GM12878 (cell line): Measurements from ENCODE around the gene RBM44. TPM values are rescaled to one million over a fixed set of nuclear protein-coding genes. Genes with fewer than 3 reads are reported as not detected.

Experiments used
- ATAC-seq: fragments of 200-7000 bp; cut with Tn5 transposase; 3 replicates; pipeline ENCODE4 v1.9.1; 2020; ENCODE audit warnings: mild to moderate bottlenecking, moderate library complexity
- BruUV-seq: library from RNA; stranded (reverse); fragments of 400-500 nt; replicated peaks from 2 replicates; lab custom pipeline; 2021; lab: Mats Ljungman, UMichigan
- CTCF ChIA-PET: fragments of 300-600 bp; sonication (Branson Sonifier 250); formaldehyde crosslinking; extraction: SDS; loops from one replicate; lab custom pipeline; 2021; ENCODE audit warnings: inconsistent platforms; lab: Yijun Ruan, JAX
- POLR2A ChIA-PET: fragments of 350-600 bp; formaldehyde crosslinking; extraction: SDS; loops from one replicate; lab custom pipeline; 2021; ENCODE audit warnings: inconsistent platforms; lab: Charles Lee
- RAD21 ChIA-PET: fragments of 300-600 bp; sonication (Branson Sonifier 250); formaldehyde crosslinking; loops from one replicate; lab custom pipeline; 2023; ENCODE audit warnings: antibody characterized with exemption; ENCODE audit not compliant: unreplicated experiment; lab: Charles Lee
- SMC1A ChIA-PET: fragments of 300-600 bp; sonication (Branson Sonifier 250); formaldehyde crosslinking; loops from one replicate; lab custom pipeline; 2023; ENCODE audit not compliant: unreplicated experiment, uncharacterized antibody; lab: Charles Lee
- DNase-seq: peaks from one replicate; pipeline ENCODE4 v3.0.0-alpha.2; 2011; ENCODE audit warnings: low read depth, low spot score
- FAIRE-seq: peaks from 3 replicates; lab custom pipeline; 2011; peaks lifted over from hg19 to GRCh38; lab: Jason Lieb, UNC
- H2AFZ ChIP-seq: 2 replicates; pipeline ENCODE4 v1.6.0; 2011; ENCODE audit warnings: low read depth, low read length, control low read depth; ENCODE audit not compliant: control insufficient read depth
- H3K27ac ChIP-seq: 2 replicates; pipeline ENCODE4 v1.5.1; 2011; ENCODE audit warnings: control low read depth; ENCODE audit not compliant: control insufficient read depth, insufficient read depth
- H3K27me3 ChIP-seq, 2 experiments: replicated peaks in 1 of 2; 2 replicates each; pipeline versions ENCODE4 v1.6.0 to v1.6.1; 2011; ENCODE audit warnings: low read length in 1 of 2; ENCODE audit not compliant: control insufficient read depth in 2 of 2, insufficient read depth in 2 of 2
- H3K36me3 ChIP-seq, 2 experiments: 2 replicates each; pipeline ENCODE4 v1.5.1; 2011; ENCODE audit warnings: low read length in 1 of 2; ENCODE audit not compliant: control insufficient read depth in 2 of 2, insufficient read depth in 2 of 2
- H3K4me1 ChIP-seq: 2 replicates; pipeline ENCODE4 v1.6.1; 2011; ENCODE audit warnings: mild to moderate bottlenecking, low read length, moderate library complexity, mixed read lengths; ENCODE audit not compliant: control insufficient read depth, insufficient read depth
- H3K4me2 ChIP-seq: 2 replicates; pipeline ENCODE4 v1.6.0; 2011; ENCODE audit warnings: control low read depth; ENCODE audit not compliant: control insufficient read depth, insufficient read depth
- H3K4me3 ChIP-seq: fragments of 200-600 bp; sonication (generic); 2 replicates; pipeline ENCODE4 v1.5.1; 2016
- H3K79me2 ChIP-seq: 2 replicates; pipeline ENCODE4 v1.6.0; 2011; ENCODE audit warnings: low read length; ENCODE audit not compliant: control insufficient read depth, insufficient read depth
- H3K9ac ChIP-seq: 2 replicates; pipeline ENCODE4 v1.8.0; 2011; ENCODE audit warnings: low read length, control low read depth, mixed read lengths; ENCODE audit not compliant: control insufficient read depth, insufficient read depth
- H3K9me3 ChIP-seq: replicated peaks from 3 replicates; pipeline ENCODE4 v1.5.1; 2011; ENCODE audit warnings: mild to moderate bottlenecking, low read length; ENCODE audit not compliant: control insufficient read depth, insufficient read depth
- H4K20me1 ChIP-seq: 2 replicates; pipeline ENCODE4 v1.6.0; 2011; ENCODE audit not compliant: control insufficient read depth, insufficient read depth
- ATF3 ChIP-seq: IDR thresholded peaks from 2 replicates; pipeline ENCODE4 v1.6.1; 2011; ENCODE audit warnings: low read depth, mild to moderate bottlenecking, low read length, moderate library complexity, borderline replicate concordance; ENCODE audit errors: extremely low read depth
- BRCA1 ChIP-seq: IDR thresholded peaks from 2 replicates; pipeline ENCODE4 v1.6.1; 2011; ENCODE audit warnings: low read depth, low read length, improper control_type of control experiment
- CBX5 ChIP-seq: sonication (generic); IDR thresholded peaks from 2 replicates; pipeline ENCODE4 v1.6.1; 2016; ENCODE audit warnings: low read depth, moderate library complexity, mild to moderate bottlenecking, inconsistent platforms
- HDAC2 ChIP-seq: fragments of 200-600 bp; sonication (generic); IDR thresholded peaks from 2 replicates; pipeline ENCODE4 v1.6.1; 2017
- IRF4 ChIP-seq: IDR thresholded peaks from 2 replicates; pipeline ENCODE4 v1.6.1; 2011; ENCODE audit warnings: low read depth, low read length
- NR2F1 ChIP-seq: fragments of 450-650 bp; conservative IDR thresholded peaks from 2 replicates; pipeline ENCODE4 v1.6.1; 2017; ENCODE audit warnings: mild to moderate bottlenecking
- PML ChIP-seq: IDR thresholded peaks from 2 replicates; pipeline ENCODE4 v1.6.1; 2012; ENCODE audit warnings: low read length, inconsistent platforms
- SKIL ChIP-seq: fragments of 450-650 bp; IDR thresholded peaks from 2 replicates; pipeline ENCODE4 v1.6.1; 2017; ENCODE audit warnings: mild to moderate bottlenecking, low read depth, inconsistent platforms; ENCODE audit not compliant: poor library complexity, severe bottlenecking
- TCF7 ChIP-seq: IDR thresholded peaks from 2 replicates; pipeline ENCODE4 v1.6.1; 2014; ENCODE audit warnings: antibody characterized with exemption, borderline replicate concordance
- USF1 ChIP-seq: IDR thresholded peaks from 2 replicates; pipeline ENCODE4 v1.6.1; 2011; ENCODE audit warnings: borderline replicate concordance, low read depth, mild to moderate bottlenecking, moderate library complexity, mixed read lengths, low read length; ENCODE audit not compliant: insufficient read depth; ENCODE audit errors: extremely low read length
- YY1 ChIP-seq: IDR thresholded peaks from 2 replicates; pipeline ENCODE4 v1.6.1; 2011; ENCODE audit warnings: low read depth, mild to moderate bottlenecking, low read length
- ZNF622 ChIP-seq: fragments of 450-650 bp; IDR thresholded peaks from 2 replicates; pipeline ENCODE4 v1.6.1; 2017; ENCODE audit warnings: mild to moderate bottlenecking, inconsistent platforms
- WGBS: methylation state at CpG from one replicate; pipeline ENCODE4 v1.1.6; 2016; ENCODE audit warnings: low lambda C conversion rate; ENCODE audit not compliant: insufficient replicate concordance, insufficient coverage; ENCODE audit errors: missing lambda C conversion rate; 5-methylcytosine and 5-hydroxymethylcytosine counted together
- in situ Hi-C: fragments of 300-500 bp; cut with MboI; formaldehyde crosslinking; loops from 9 replicates; pipeline ENCODE4 v1.14.3; 2018; ENCODE audit warnings: mixed read lengths
- intact Hi-C: fragments of 100-400 bp; cut with micrococcal nuclease; formaldehyde crosslinking; loops from one replicate; pipeline ENCODE4 v1.14.2; 2022; ENCODE audit not compliant: unreplicated experiment
- polyA plus RNA-seq, 11 experiments: library from polyadenylated mRNA; depleted of rRNA in 4 of 11; unstranded in 6 of 11; stranded (reverse) in 5 of 11; fragments of >200 nt; fragmentation: Nextera tagmentation in 4 of 11; fragmentation: Illumina TruSeq in 1 of 11; extraction: Ambion mirVana in 4 of 11; extraction: Trizol in 1 of 11; gene quantifications; 1 replicate in 1 of 11; 2 replicates in 10 of 11; pipeline versions ENCODE4 v1.2.1 to v1.2.3, GENCODE V29; 2011 to 2016; ENCODE audit warnings: inconsistent platforms in 2 of 11, missing spikeins in 2 of 11, low read depth in 1 of 11
- total RNA-seq, 4 experiments: library from RNA; depleted of rRNA in 3 of 4; stranded (reverse); fragments of >200 nt in 3 of 4; fragmentation: Illumina TruSeq in 1 of 4; extraction: Trizol in 1 of 4; gene quantifications; 2 replicates each; pipeline versions ENCODE4 v1.2.1 to v1.2.3, GENCODE V29; 2013 to 2021

Gene RBM44
- total and polyA plus RNA-seq, 10 of the 15 experiments (the other 5 are each of a cell fraction or from before 2014, with no cell fraction given) = 0.14 to 1.4 (median 0.62) TPM; not detected in 1

GRCh38 chr2:237818066-237818473 is 19.5 kb downstream of the RBM44 start:
- FAIRE-seq (no peak), ATAC-seq (no peak), DNase-seq (no peak)
- CTCF ChIA-PET = no interaction called here
- Histone ChIP-seq H3K36me3 (no peaks in the 10 kb centered on the region), H3K79me2 (no peaks in the 10 kb centered on the region), H4K20me1 (no peaks in the 10 kb centered on the region), H2AFZ (no peak overlapping the region), H3K9ac (no peak overlapping the region), H3K4me1 (no peaks in the 10 kb centered on the region; the same call in 1 of the 2 replicates), H3K27ac (no peak overlapping the region), H3K9me3 (no peaks in the 10 kb centered on the region), H3K4me3 (no peak overlapping the region), H3K27me3 (no peaks in the 10 kb centered on the region), H3K4me2 (no peak overlapping the region)
- SMC1A ChIA-PET = interaction anchor here (0.9 to 1.9 kb wide), 2 partner anchors 10 to 291 kb away, joined by 3 to 6 read pairs; no protein-coding TSS in a partner anchor
- intact Hi-C loops = no loop called here
- TF ChIP-seq ZNF622 (no peak), IRF4 (no peak), CBX5 (no peak), BRCA1 (no peak), TCF7 (no peak), YY1 (no peak), HDAC2 (no peak), PML (no peak), NR2F1 (no peak), ATF3 (no peak), SKIL (no peak), USF1 (no peak)
- 67% methylated on average over 5 of the region's 5 CpGs for WGBS
- RAD21 ChIA-PET = no interaction called here
- BruUV-seq = no TSS peak
- POLR2A ChIA-PET = no interaction called here
- in situ Hi-C loops = no loop called here
